ENCODE measurements around the gene DAP.

- TF ChIP-seq, protein P1, sequence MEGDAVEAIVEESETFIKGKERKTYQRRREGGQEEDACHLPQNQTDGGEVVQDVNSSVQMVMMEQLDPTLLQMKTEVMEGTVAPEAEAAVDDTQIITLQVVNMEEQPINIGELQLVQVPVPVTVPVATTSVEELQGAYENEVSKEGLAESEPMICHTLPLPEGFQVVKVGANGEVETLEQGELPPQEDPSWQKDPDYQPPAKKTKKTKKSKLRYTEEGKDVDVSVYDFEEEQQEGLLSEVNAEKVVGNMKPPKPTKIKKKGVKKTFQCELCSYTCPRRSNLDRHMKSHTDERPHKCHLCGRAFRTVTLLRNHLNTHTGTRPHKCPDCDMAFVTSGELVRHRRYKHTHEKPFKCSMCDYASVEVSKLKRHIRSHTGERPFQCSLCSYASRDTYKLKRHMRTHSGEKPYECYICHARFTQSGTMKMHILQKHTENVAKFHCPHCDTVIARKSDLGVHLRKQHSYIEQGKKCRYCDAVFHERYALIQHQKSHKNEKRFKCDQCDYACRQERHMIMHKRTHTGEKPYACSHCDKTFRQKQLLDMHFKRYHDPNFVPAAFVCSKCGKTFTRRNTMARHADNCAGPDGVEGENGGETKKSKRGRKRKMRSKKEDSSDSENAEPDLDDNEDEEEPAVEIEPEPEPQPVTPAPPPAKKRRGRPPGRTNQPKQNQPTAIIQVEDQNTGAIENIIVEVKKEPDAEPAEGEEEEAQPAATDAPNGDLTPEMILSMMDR (CRISPR knock-in tag; IDR thresholded peaks at IDR 0.05): no peak
- TF ChIP-seq ZNF12 (CRISPR knock-in tag; IDR thresholded peaks at IDR 0.05): no peak
- TF ChIP-seq CSRNP1 (CRISPR knock-in tag; IDR thresholded peaks at IDR 0.05): no peak
- TF ChIP-seq ZNF235 (CRISPR knock-in tag; IDR thresholded peaks at IDR 0.05; ENCODE audit: borderline replicate concordance): no peak
- TF ChIP-seq ZNF878 (CRISPR knock-in tag; IDR thresholded peaks at IDR 0.05): no peak
- no peak for TF ChIP-seq ZFP91 (CRISPR knock-in tag; IDR thresholded peaks at IDR 0.05; ENCODE audit: borderline replicate concordance)
- TF ChIP-seq RXRA (CRISPR knock-in tag; IDR thresholded peaks at IDR 0.05): no peak
- no peak for TF ChIP-seq ADNP (CRISPR knock-in tag; IDR thresholded peaks at IDR 0.05)
- no peak for TF ChIP-seq SIN3A (IDR thresholded peaks at IDR 0.05; ENCODE audit: borderline replicate concordance, low read depth, low read length)
- TF ChIP-seq ATF6 (CRISPR knock-in tag; conservative IDR thresholded peaks at IDR 0.05): no peak
- TF ChIP-seq ZNF577 (CRISPR knock-in tag; IDR thresholded peaks at IDR 0.05; ENCODE audit: borderline replicate concordance, low read depth): no peak
- no peak for TF ChIP-seq ZNF253 (CRISPR knock-in tag; IDR thresholded peaks at IDR 0.05; ENCODE audit: borderline replicate concordance)
- TF ChIP-seq TAF1 (CRISPR knock-in tag; IDR thresholded peaks at IDR 0.05): no peak
- TF ChIP-seq RFX1 (IDR thresholded peaks at IDR 0.05): no peak
Observed at GRCh38 chr5:10639846-10640368, 121.1 kb downstream of the DAP start.

All from HepG2 (cell line).